Activated naive CD4-positive, alpha-beta T cell treated with anti-CD3 and anti-CD28 coated beads, Interleukin-2, amount 50 U/mL, for 72 hours (primary cell): ENCODE measurements around the gene UMAD1. TPM values are rescaled to one million over a fixed set of nuclear protein-coding genes. Genes with fewer than 3 reads are reported as not detected.
"Not testable (repeated sequence)": the region's sequence is repeated elsewhere in the genome, so short reads cannot be mapped to it uniquely, and the experiment has no call there.

ENCODE experiments used
- ATAC-seq, 2 donors: fragments of 150-1000 bp; cut with Tn5 transposase; 2 replicates each; pipeline ENCODE4 v1.10.0; 2021; ENCODE audit warnings: mild to moderate bottlenecking in 2 of 2, moderate library complexity in 2 of 2
- DNase-seq, 2 donors: peaks; one replicate each; pipeline ENCODE4 v3.0.0; 2021 to 2022; ENCODE audit warnings: low spot score in 2 of 2
- H3K27ac Mint-ChIP-seq, 2 donors: one replicate each; pipeline ENCODE4 v1.8.0; 2022; ENCODE audit warnings: mild to moderate bottlenecking in 2 of 2, mixed read lengths in 2 of 2
- H3K36me3 Mint-ChIP-seq, 2 donors: one replicate each; pipeline ENCODE4 v1.8.0; 2022; ENCODE audit warnings: mixed read lengths in 2 of 2
- H3K9me3 Mint-ChIP-seq, 2 donors: one replicate each; pipeline ENCODE4 v1.8.0; 2022; ENCODE audit warnings: mixed read lengths in 2 of 2
- total RNA-seq, 2 donors: library from RNA; stranded (reverse); gene quantifications; one replicate each; pipeline ENCODE4 v1.2.3, GENCODE V29; 2022

UMAD1 gene
- total RNA-seq, 2 donors from 2014 or later, result 11.8 to 13.0 TPM

GRCh38 chr7:7641129-7641663, 644 bp downstream of the UMAD1 start:
- peak overlapping the region; percentile 98 for H3K27ac Mint-ChIP-seq
- H3K9me3 Mint-ChIP-seq, result no peaks in the 10 kb centered on the region
- ATAC-seq (peak in 1 of 2 donors; percentile 3), DNase-seq (no peak)
- H3K36me3 Mint-ChIP-seq, result peaks cover 26 to 53% of the 10 kb centered on the region in 2 donors

- DNase-seq (no peak), ATAC-seq (no peak)
- Mint-ChIP-seq H3K27ac (peak overlapping the region in 1 of 2 donors; percentile 98), H3K9me3 (no peaks in the 10 kb centered on the region), H3K36me3 (peaks cover 26 to 54% of the 10 kb centered on the region in 2 donors)
Measured at GRCh38 chr7:7642081-7642480, 1.5 kb downstream of the UMAD1 start.

- no peak overlapping the region for H3K27ac Mint-ChIP-seq
- ATAC-seq (no peak), DNase-seq (no peak)
- peaks cover 0 to 37% of the 10 kb centered on the region in 2 donors for H3K36me3 Mint-ChIP-seq
- no peaks in the 10 kb centered on the region for H3K9me3 Mint-ChIP-seq
Measured at GRCh38 chr7:7647495-7648036, 7.0 kb downstream of the UMAD1 start.

- DNase-seq (no peak), ATAC-seq (no peak)
- Mint-ChIP-seq H3K27ac (no peak overlapping the region), H3K36me3 (peaks cover 0 to 11% of the 10 kb centered on the region in 2 donors), H3K9me3 (no peaks in the 10 kb centered on the region)
Measured at GRCh38 chr7:7650682-7651206, 10.2 kb downstream of the UMAD1 start.

- Mint-ChIP-seq H3K36me3 (peaks cover 3 to 6% of the 10 kb centered on the region in 2 donors), H3K9me3 (no peaks in the 10 kb centered on the region), H3K27ac (peak overlapping the region in 1 of 2 donors; percentile 34)
- DNase-seq, result no peak
- no peak for ATAC-seq
Measured at GRCh38 chr7:7651479-7651878, 10.9 kb downstream of the UMAD1 start.

GRCh38 chr7:7652798-7653540, 12.4 kb downstream of the UMAD1 start:
- H3K36me3 Mint-ChIP-seq, result peaks cover 10 to 18% of the 10 kb centered on the region in 2 donors
- DNase-seq (no peak), ATAC-seq (no peak)
- H3K27ac Mint-ChIP-seq, result no peak overlapping the region
- H3K9me3 Mint-ChIP-seq, result peaks cover 0 to 7% of the 10 kb centered on the region in 2 donors

GRCh38 chr7:7653593-7654187, 13.1 kb downstream of the UMAD1 start:
- DNase-seq (peak in 1 of 2 donors; percentile 32), ATAC-seq (peak in 1 of 2 donors; percentile 24)
- H3K27ac Mint-ChIP-seq, result no peak overlapping the region
- peaks cover 16 to 25% of the 10 kb centered on the region in 2 donors for H3K36me3 Mint-ChIP-seq
- peaks cover 0 to 14% of the 10 kb centered on the region in 2 donors for H3K9me3 Mint-ChIP-seq

- Mint-ChIP-seq H3K27ac (no peak overlapping the region), H3K36me3 (peaks cover 27 to 37% of the 10 kb centered on the region in 2 donors), H3K9me3 (peaks cover 8 to 28% of the 10 kb centered on the region in 2 donors)
- ATAC-seq (no peak), DNase-seq (no peak)
Measured at GRCh38 chr7:7654964-7655715, 14.6 kb downstream of the UMAD1 start.

- ATAC-seq, H3K27ac Mint-ChIP-seq, DNase-seq: not testable (repeated sequence)
- H3K36me3 Mint-ChIP-seq, result peaks cover 27 to 40% of the 10 kb centered on the region in 2 donors
- peaks cover 8 to 29% of the 10 kb centered on the region in 2 donors for H3K9me3 Mint-ChIP-seq
Measured at GRCh38 chr7:7656459-7656858, 15.9 kb downstream of the UMAD1 start.

GRCh38 chr7:7662527-7662926, 22.0 kb downstream of the UMAD1 start:
- peaks cover 8 to 26% of the 10 kb centered on the region in 2 donors for H3K9me3 Mint-ChIP-seq
- H3K27ac Mint-ChIP-seq, result no peak overlapping the region
- DNase-seq (no peak), ATAC-seq (no peak)
- H3K36me3 Mint-ChIP-seq, result peaks cover 18 to 28% of the 10 kb centered on the region in 2 donors

- Mint-ChIP-seq H3K9me3 (peaks cover 4 to 11% of the 10 kb centered on the region in 2 donors), H3K36me3 (peaks cover 6 to 21% of the 10 kb centered on the region in 2 donors), H3K27ac (peak overlapping the region in 1 of 2 donors; percentile 4)
- ATAC-seq, result no peak
- DNase-seq, result no peak
Measured at GRCh38 chr7:7664291-7664690, 23.7 kb downstream of the UMAD1 start.

GRCh38 chr7:7665031-7665430, 24.5 kb downstream of the UMAD1 start:
- no peak for ATAC-seq
- Mint-ChIP-seq H3K9me3 (peaks cover 0 to 11% of the 10 kb centered on the region in 2 donors), H3K36me3 (peaks cover 0 to 22% of the 10 kb centered on the region in 2 donors), H3K27ac (no peak overlapping the region)
- DNase-seq, result no peak

- no peak for DNase-seq
- Mint-ChIP-seq H3K9me3 (peaks cover 0 to 16% of the 10 kb centered on the region in 2 donors), H3K27ac (no peak overlapping the region), H3K36me3 (peaks cover 0 to 30% of the 10 kb centered on the region in 2 donors)
- no peak for ATAC-seq
Measured at GRCh38 chr7:7667187-7667586, 26.6 kb downstream of the UMAD1 start.

GRCh38 chr7:7668706-7669105, 28.2 kb downstream of the UMAD1 start:
- no peak overlapping the region for H3K27ac Mint-ChIP-seq
- H3K36me3 Mint-ChIP-seq, result peaks cover 0 to 40% of the 10 kb centered on the region in 2 donors
- ATAC-seq (no peak), DNase-seq (no peak)
- peaks cover 0 to 19% of the 10 kb centered on the region in 2 donors for H3K9me3 Mint-ChIP-seq

GRCh38 chr7:7670490-7670889, 29.9 kb downstream of the UMAD1 start:
- DNase-seq (no peak), ATAC-seq (no peak)
- Mint-ChIP-seq H3K27ac (no peak overlapping the region), H3K36me3 (peaks cover 0 to 51% of the 10 kb centered on the region in 2 donors), H3K9me3 (peaks cover 0 to 19% of the 10 kb centered on the region in 2 donors)

- ATAC-seq (peak in 1 of 2 donors; percentile 31), DNase-seq (no peak)
- Mint-ChIP-seq H3K36me3 (peaks cover 4 to 59% of the 10 kb centered on the region in 2 donors), H3K9me3 (peaks cover 0 to 19% of the 10 kb centered on the region in 2 donors), H3K27ac (peak overlapping the region; percentile 2 to 85)
Measured at GRCh38 chr7:7671361-7671760, 30.8 kb downstream of the UMAD1 start.
